Hepatocyte (in vitro differentiated cells): ENCODE measurements around the gene ALPP. TPM values are rescaled to one million over a fixed set of nuclear protein-coding genes. Genes with fewer than 3 reads are reported as not detected.

ENCODE experiments used
- DNase-seq: peaks from one replicate; pipeline ENCODE4 v3.0.0-alpha.2; 2016; ENCODE audit warnings: low spot score
- H2AFZ ChIP-seq: fragments of 200-600 bp; sonication (generic); 2 replicates; pipeline ENCODE4 v1.6.0; 2016; ENCODE audit warnings: antibody characterized with exemption, mild to moderate bottlenecking
- H3K27ac ChIP-seq: fragments of 200-600 bp; sonication (generic); 2 replicates; pipeline ENCODE4 v1.5.1; 2016; ENCODE audit warnings: mild to moderate bottlenecking
- H3K27me3 ChIP-seq: fragments of 200-600 bp; sonication (generic); 2 replicates; pipeline ENCODE4 v1.6.1; 2016
- H3K36me3 ChIP-seq: fragments of 200-600 bp; sonication (generic); replicated peaks from 2 replicates; pipeline ENCODE4 v1.5.1; 2016; ENCODE audit warnings: low read depth; ENCODE audit not compliant: insufficient read depth
- H3K4me1 ChIP-seq: fragments of 200-600 bp; sonication (generic); 2 replicates; pipeline ENCODE4 v1.5.1; 2016; ENCODE audit warnings: mild to moderate bottlenecking, moderate library complexity; ENCODE audit not compliant: insufficient read depth
- H3K4me2 ChIP-seq: fragments of 200-600 bp; sonication (generic); 2 replicates; pipeline ENCODE4 v1.6.0; 2016
- H3K4me3 ChIP-seq: fragments of 200-600 bp; sonication (generic); 2 replicates; pipeline ENCODE4 v1.5.1; 2016; ENCODE audit warnings: mild to moderate bottlenecking
- H3K79me2 ChIP-seq: fragments of 200-600 bp; sonication (generic); 2 replicates; pipeline ENCODE4 v1.6.0; 2017; ENCODE audit warnings: mild to moderate bottlenecking
- H3K9me2 ChIP-seq: fragments of 200-600 bp; sonication (generic); replicated peaks from 2 replicates; pipeline ENCODE4 v1.6.0; 2017; ENCODE audit warnings: mild to moderate bottlenecking; ENCODE audit not compliant: insufficient read depth
- H3K9me3 ChIP-seq: fragments of 200-600 bp; sonication (generic); 2 replicates; pipeline ENCODE4 v1.5.1; 2016; ENCODE audit warnings: low read depth, mild to moderate bottlenecking
- H4K20me1 ChIP-seq: fragments of 200-600 bp; sonication (generic); 2 replicates; pipeline ENCODE4 v1.6.0; 2016; ENCODE audit warnings: mild to moderate bottlenecking; ENCODE audit not compliant: insufficient read depth, poor library complexity, severe bottlenecking
- EZH2 ChIP-seq: fragments of 200-600 bp; sonication (generic); IDR thresholded peaks from 2 replicates; pipeline ENCODE4 v1.6.1; 2016; ENCODE audit warnings: antibody characterized with exemption, mild to moderate bottlenecking, borderline replicate concordance
- EZH2phosphoT487 ChIP-seq: fragments of 200-600 bp; sonication (generic); IDR thresholded peaks from one replicate; pipeline ENCODE4 v1.6.1; 2018; ENCODE audit warnings: antibody characterized with exemption, mild to moderate bottlenecking, low read depth, moderate library complexity; ENCODE audit not compliant: unreplicated experiment, severe bottlenecking
- WGBS: methylation state at CpG from one replicate; pipeline ENCODE4 v1.1.6; 2016; ENCODE audit warnings: low lambda C conversion rate; ENCODE audit errors: missing lambda C conversion rate; 5-methylcytosine and 5-hydroxymethylcytosine counted together
- polyA plus RNA-seq: library from polyadenylated mRNA; unstranded; fragments of >200 nt; fragmentation: Nextera tagmentation; extraction: Ambion mirVana; gene quantifications from 2 replicates; pipeline ENCODE4 v1.2.1, GENCODE V29; 2016
- small RNA-seq: library from RNA; depleted of rRNA; stranded (forward); fragments of <200 nt; gene quantifications from one replicate; pipeline ENCODE3, GENCODE V24; 2014
- total RNA-seq: library from RNA; depleted of rRNA; stranded (reverse); fragments of >200 nt; gene quantifications from 2 replicates; pipeline ENCODE4 v1.2.3, GENCODE V29; 2014
- TF ChIP-seq, protein P1 (sequence below): fragments of 200-600 bp; sonication (generic); IDR thresholded peaks from 2 replicates; pipeline ENCODE4 v1.5.1; 2016; ENCODE audit warnings: antibody characterized with exemption, mild to moderate bottlenecking; ENCODE audit not compliant: poor library complexity

The ALPP gene
- total and polyA plus RNA-seq, 2 experiments from 2014 or later: 1.2 to 6.5 TPM

DNA sequence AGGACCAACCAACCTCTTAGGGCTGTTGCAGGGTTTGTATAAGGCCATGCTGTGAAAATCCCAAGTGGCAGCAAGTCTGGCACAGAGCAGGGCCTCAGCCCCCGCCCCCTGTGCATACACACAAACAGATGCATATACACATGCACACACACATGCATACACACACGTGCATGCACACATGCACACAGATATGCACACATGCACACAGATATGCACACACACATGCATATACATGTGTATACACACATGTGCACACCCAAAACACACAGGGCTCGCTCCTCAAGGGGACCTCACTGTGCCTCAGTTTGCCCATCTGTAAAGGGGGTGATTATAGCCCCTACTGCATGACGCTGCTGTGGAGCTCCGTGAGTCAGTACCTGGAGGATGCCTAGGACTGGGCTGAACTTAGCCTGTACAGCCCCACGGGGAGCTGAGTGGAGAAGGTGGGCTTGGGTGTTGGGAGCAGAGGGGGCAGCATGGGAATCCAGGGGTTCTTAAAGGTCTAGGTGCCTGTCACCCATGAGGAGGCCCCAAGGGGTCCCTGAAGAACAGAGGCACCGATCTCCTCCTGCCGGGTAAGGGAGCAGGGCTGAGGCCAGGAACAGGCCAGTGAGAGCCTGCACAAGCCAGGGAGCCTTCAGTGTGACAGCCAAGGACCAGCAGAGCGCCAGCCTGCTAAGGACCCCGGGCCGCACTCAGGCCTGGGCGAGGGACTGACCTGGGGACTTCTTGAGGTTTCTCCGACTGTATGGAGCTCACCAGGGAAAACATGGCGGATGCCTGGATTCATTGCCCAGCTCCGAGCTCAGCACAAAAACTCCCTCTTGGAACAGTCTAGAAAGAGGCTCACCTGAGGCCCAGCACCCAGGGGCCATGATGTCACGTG is 53.4 kb downstream of the ALPP start:
- TF ChIP-seq EZH2 (no peak), EZH2phosphoT487 (no peak)
- TF ChIP-seq, protein P1, sequence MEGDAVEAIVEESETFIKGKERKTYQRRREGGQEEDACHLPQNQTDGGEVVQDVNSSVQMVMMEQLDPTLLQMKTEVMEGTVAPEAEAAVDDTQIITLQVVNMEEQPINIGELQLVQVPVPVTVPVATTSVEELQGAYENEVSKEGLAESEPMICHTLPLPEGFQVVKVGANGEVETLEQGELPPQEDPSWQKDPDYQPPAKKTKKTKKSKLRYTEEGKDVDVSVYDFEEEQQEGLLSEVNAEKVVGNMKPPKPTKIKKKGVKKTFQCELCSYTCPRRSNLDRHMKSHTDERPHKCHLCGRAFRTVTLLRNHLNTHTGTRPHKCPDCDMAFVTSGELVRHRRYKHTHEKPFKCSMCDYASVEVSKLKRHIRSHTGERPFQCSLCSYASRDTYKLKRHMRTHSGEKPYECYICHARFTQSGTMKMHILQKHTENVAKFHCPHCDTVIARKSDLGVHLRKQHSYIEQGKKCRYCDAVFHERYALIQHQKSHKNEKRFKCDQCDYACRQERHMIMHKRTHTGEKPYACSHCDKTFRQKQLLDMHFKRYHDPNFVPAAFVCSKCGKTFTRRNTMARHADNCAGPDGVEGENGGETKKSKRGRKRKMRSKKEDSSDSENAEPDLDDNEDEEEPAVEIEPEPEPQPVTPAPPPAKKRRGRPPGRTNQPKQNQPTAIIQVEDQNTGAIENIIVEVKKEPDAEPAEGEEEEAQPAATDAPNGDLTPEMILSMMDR: no peak
- no peaks in the 10 kb centered on the region for H3K36me3 ChIP-seq
- no peaks in the 10 kb centered on the region for H4K20me1 ChIP-seq
- no peaks in the 10 kb centered on the region for H3K4me1 ChIP-seq
- H3K79me2 ChIP-seq: no peaks in the 10 kb centered on the region
- DNase-seq: no peak
- 92% methylated on average over 16 of the region's 16 CpGs for WGBS
- H2AFZ ChIP-seq: no peak overlapping the region
- H3K4me3 ChIP-seq: no peak overlapping the region
- H3K9me2 ChIP-seq: no peaks in the 10 kb centered on the region
- no peak overlapping the region for H3K27ac ChIP-seq
- H3K4me2 ChIP-seq: no peak overlapping the region
- no peaks in the 10 kb centered on the region for H3K9me3 ChIP-seq
- H3K27me3 ChIP-seq: no peaks in the 10 kb centered on the region

Small RNA genes lying within 50 kb of the gene (small RNA-seq; reads per million reads assigned to genes)
- gene AC068134.3 (not detected), gene AC068134.4 (not detected)

Other genes with a start within 250 kb of the ALPP start
- gene ALPG, start 28.1 kb downstream of the ALPP start, total RNA-seq: 0.16 and 1.5 TPM in 2 replicates
- 0.08 and 0.86 TPM in 2 replicates for gene ALPG, start 28.1 kb downstream of the ALPP start, polyA plus RNA-seq
- 3.9 and 4.1 TPM in 2 replicates for gene ALPI, start 77.4 kb downstream of the ALPP start, total RNA-seq
- 2.7 and 3.5 TPM in 2 replicates for gene ALPI, start 77.4 kb downstream of the ALPP start, polyA plus RNA-seq
- 1.0 and 1.1 TPM in 2 replicates for gene ECEL1, start 109.1 kb downstream of the ALPP start, total RNA-seq
- gene ECEL1, start 109.1 kb downstream of the ALPP start, polyA plus RNA-seq: 1.2 and 1.4 TPM in 2 replicates
- not detected in 2 replicates for gene PRSS56, start 141.6 kb downstream of the ALPP start, total RNA-seq
- gene PRSS56, start 141.6 kb downstream of the ALPP start, polyA plus RNA-seq: not detected in 2 replicates
- not detected in 2 replicates for gene CHRND, start 147.4 kb downstream of the ALPP start, total RNA-seq
- not detected in 2 replicates for gene CHRND, start 147.4 kb downstream of the ALPP start, polyA plus RNA-seq
- gene CHRNG, start 160.9 kb downstream of the ALPP start, total RNA-seq: not detected in 2 replicates
- not detected in 2 replicates for gene CHRNG, start 160.9 kb downstream of the ALPP start, polyA plus RNA-seq
- 8.7 and 9.1 TPM in 2 replicates for gene TIGD1, start 171.8 kb downstream of the ALPP start, total RNA-seq
- gene TIGD1, start 171.8 kb downstream of the ALPP start, polyA plus RNA-seq: 6.2 TPM in 2 replicates
- gene EIF4E2, start 171.9 kb downstream of the ALPP start, total RNA-seq: 76.9 and 97.3 TPM in 2 replicates
- 122 and 124 TPM in 2 replicates for gene EIF4E2, start 171.9 kb downstream of the ALPP start, polyA plus RNA-seq